MCF 10A (cell line): ENCODE measurements around the gene GNG11. TPM values are rescaled to one million over a fixed set of nuclear protein-coding genes. Genes with fewer than 3 reads are reported as not detected.

Experiments
- BruUV-seq: library from RNA; stranded (reverse); fragments of 400-500 nt; replicated peaks from 2 replicates; lab custom pipeline; 2021; lab: Mats Ljungman, UMichigan
- CTCF ChIA-PET: fragments of 300-600 bp; sonication (Branson Sonifier 250); formaldehyde crosslinking; extraction: SDS; loops from one replicate; lab custom pipeline; 2021; ENCODE audit warnings: antibody characterized with exemption, inconsistent platforms; lab: Yijun Ruan, JAX
- POLR2A ChIA-PET: fragments of 300-600, 350-650 bp; sonication (Branson Sonifier 250); formaldehyde crosslinking; extraction: SDS; loops from one replicate; lab custom pipeline; 2020; ENCODE audit warnings: antibody characterized with exemption, inconsistent platforms; lab: Yijun Ruan, JAX
- DNase-seq: peaks from one replicate; pipeline ENCODE4 v3.0.0-alpha.2; 2018; ENCODE audit not compliant: unreplicated experiment
- H3K27ac Mint-ChIP-seq: one replicate; pipeline ENCODE4 v1.8.0; 2022; ENCODE audit warnings: mild to moderate bottlenecking, low read depth, mixed read lengths; ENCODE audit not compliant: unreplicated experiment
- H3K27me3 Mint-ChIP-seq: one replicate; pipeline ENCODE4 v1.8.0; 2022; ENCODE audit warnings: mixed read lengths; ENCODE audit not compliant: insufficient read depth, unreplicated experiment
- H3K36me3 Mint-ChIP-seq: one replicate; pipeline ENCODE4 v1.8.0; 2022; ENCODE audit warnings: mild to moderate bottlenecking, moderate library complexity, mixed read lengths; ENCODE audit not compliant: insufficient read depth, unreplicated experiment
- H3K4me1 Mint-ChIP-seq: one replicate; pipeline ENCODE4 v1.8.0; 2022; ENCODE audit warnings: mixed read lengths; ENCODE audit not compliant: insufficient read depth, unreplicated experiment
- H3K4me3 Mint-ChIP-seq: one replicate; pipeline ENCODE4 v1.8.0; 2022; ENCODE audit warnings: mild to moderate bottlenecking, moderate library complexity, mixed read lengths; ENCODE audit not compliant: unreplicated experiment
- H3K9me3 Mint-ChIP-seq: one replicate; pipeline ENCODE4 v1.8.0; 2022; ENCODE audit warnings: mixed read lengths; ENCODE audit not compliant: unreplicated experiment
- intact Hi-C: fragments of 100-400 bp; cut with micrococcal nuclease; formaldehyde crosslinking; loops from 2 replicates; pipeline ENCODE4 v1.14.1; 2022
- total RNA-seq: library from RNA; stranded (reverse); gene quantifications from 2 replicates; pipeline ENCODE4 v1.2.3, GENCODE V29; 2022
- TF ChIP-seq, protein P1 (sequence below): fragments of 200-600 bp; IDR thresholded peaks from one replicate; pipeline ENCODE4 v1.8.0; 2022; ENCODE audit warnings: antibody characterized with exemption, mild to moderate bottlenecking; ENCODE audit not compliant: unreplicated experiment

GNG11 gene
- total RNA-seq, 1 experiment from 2014 or later, result 3.9 TPM

DNA sequence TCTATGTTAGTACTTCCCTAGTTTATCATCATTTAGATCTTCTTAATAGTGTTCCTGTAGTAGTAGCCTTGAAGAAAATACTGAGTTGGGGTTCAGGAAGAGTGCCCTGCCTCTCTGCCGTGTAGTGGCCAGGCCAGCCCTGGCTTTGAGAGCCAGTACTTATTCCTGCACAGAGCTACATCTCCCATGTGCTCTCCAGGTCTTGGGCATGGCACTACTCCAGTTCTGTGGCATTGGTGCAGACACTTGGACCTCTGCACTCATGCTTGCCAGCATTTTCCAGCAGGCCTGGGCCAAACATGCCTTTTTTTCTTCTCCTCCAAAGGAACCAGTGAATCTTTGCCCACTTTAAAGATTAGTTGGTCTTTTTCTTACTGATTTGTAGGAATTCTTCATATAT lies 5.3 kb downstream of the GNG11 start:
- no peak overlapping the region for H3K4me3 Mint-ChIP-seq
- TF ChIP-seq, protein P1, sequence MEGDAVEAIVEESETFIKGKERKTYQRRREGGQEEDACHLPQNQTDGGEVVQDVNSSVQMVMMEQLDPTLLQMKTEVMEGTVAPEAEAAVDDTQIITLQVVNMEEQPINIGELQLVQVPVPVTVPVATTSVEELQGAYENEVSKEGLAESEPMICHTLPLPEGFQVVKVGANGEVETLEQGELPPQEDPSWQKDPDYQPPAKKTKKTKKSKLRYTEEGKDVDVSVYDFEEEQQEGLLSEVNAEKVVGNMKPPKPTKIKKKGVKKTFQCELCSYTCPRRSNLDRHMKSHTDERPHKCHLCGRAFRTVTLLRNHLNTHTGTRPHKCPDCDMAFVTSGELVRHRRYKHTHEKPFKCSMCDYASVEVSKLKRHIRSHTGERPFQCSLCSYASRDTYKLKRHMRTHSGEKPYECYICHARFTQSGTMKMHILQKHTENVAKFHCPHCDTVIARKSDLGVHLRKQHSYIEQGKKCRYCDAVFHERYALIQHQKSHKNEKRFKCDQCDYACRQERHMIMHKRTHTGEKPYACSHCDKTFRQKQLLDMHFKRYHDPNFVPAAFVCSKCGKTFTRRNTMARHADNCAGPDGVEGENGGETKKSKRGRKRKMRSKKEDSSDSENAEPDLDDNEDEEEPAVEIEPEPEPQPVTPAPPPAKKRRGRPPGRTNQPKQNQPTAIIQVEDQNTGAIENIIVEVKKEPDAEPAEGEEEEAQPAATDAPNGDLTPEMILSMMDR, result no peak
- peaks cover 4% of the 10 kb centered on the region for H3K36me3 Mint-ChIP-seq
- no peaks in the 10 kb centered on the region for H3K9me3 Mint-ChIP-seq
- ChIA-PET POLR2A (interaction anchor here (0.8 kb wide), 1 partner anchor 20 kb away, joined by 3 read pairs; no protein-coding TSS in a partner anchor), CTCF (interaction anchor here (1.4 kb wide), 1 partner anchor 161 kb away, joined by 4 read pairs; no protein-coding TSS in a partner anchor)
- intact Hi-C loops, result loop anchor here (10.0 kb wide), 1 partner anchor 212 kb away; no protein-coding TSS in a partner anchor
- BruUV-seq, result no TSS peak
- H3K4me1 Mint-ChIP-seq, result peaks cover 8% of the 10 kb centered on the region
- no peak overlapping the region for H3K27ac Mint-ChIP-seq
- H3K27me3 Mint-ChIP-seq, result no peaks in the 10 kb centered on the region
- DNase-seq, result no peak

DNA sequence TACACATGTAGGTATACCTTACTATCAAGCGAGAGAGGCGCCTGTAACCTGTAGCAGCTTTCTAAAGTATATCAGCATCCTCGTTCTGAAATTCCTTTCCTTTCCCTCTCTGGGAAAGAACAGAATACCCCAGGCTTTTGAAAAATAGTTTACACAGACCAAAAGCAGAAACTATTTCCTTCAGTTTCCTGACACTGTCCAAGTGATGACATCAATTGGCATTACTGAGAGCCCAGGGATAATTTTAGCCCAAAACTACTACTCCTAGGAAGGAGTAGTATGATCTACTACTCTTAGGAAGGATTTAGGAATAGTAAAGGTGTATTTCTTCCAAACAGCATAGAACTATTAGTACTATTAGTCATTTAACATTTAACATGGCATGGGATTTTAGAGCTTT lies 6.0 kb downstream of the GNG11 start:
- H3K27me3 Mint-ChIP-seq, result no peaks in the 10 kb centered on the region
- intact Hi-C loops, result loop anchor here (10.0 kb wide), 1 partner anchor 213 kb away; no protein-coding TSS in a partner anchor
- DNase-seq, result no peak
- no peak overlapping the region for H3K27ac Mint-ChIP-seq
- BruUV-seq, result no TSS peak
- CTCF ChIA-PET, result interaction anchor here (0.6 to 1.4 kb wide), 2 partner anchors 160 to 239 kb away, joined by 3 to 4 read pairs; no protein-coding TSS in a partner anchor
- peaks cover 8% of the 10 kb centered on the region for H3K4me1 Mint-ChIP-seq
- no peak overlapping the region for H3K4me3 Mint-ChIP-seq
- TF ChIP-seq, protein P1, result no peak
- POLR2A ChIA-PET, result interaction anchor here (0.8 kb wide), 1 partner anchor 19 kb away, joined by 3 read pairs; no protein-coding TSS in a partner anchor
- no peaks in the 10 kb centered on the region for H3K9me3 Mint-ChIP-seq
- peaks cover 4% of the 10 kb centered on the region for H3K36me3 Mint-ChIP-seq

DNA sequence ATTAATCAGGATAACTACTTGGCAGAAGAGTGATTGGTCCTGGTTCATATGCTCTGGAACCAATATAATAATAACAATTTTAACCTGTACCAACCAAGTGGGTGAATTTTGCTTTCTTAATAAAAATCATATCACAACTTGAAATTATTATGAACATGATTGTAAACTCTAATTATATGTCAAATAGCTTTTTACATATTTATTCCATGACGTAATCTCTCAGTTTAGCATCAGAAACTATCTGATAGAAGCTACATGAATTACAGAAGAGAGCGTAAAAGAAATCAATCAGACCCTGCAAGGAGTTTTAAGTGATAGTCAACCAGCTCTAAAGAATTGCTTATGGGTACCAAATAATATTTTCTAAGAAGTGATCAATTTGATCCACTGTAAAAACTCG lies 10.1 kb downstream of the GNG11 start:
- intact Hi-C loops, result no loop called here
- H3K4me1 Mint-ChIP-seq, result no peaks in the 10 kb centered on the region
- no peak for DNase-seq
- no peak overlapping the region for H3K4me3 Mint-ChIP-seq
- H3K9me3 Mint-ChIP-seq, result no peaks in the 10 kb centered on the region
- ChIA-PET CTCF (interaction anchor here (1.1 to 1.3 kb wide), 3 partner anchors 10 to 156 kb away, joined by 3 to 5 read pairs (median 4); no protein-coding TSS in a partner anchor), POLR2A (interaction anchor here (0.6 to 1.4 kb wide), 2 partner anchors 10 to 80 kb away, joined by 3 to 7 read pairs; partner anchors contain the start of gene GNG11)
- H3K27ac Mint-ChIP-seq, result no peak overlapping the region
- TF ChIP-seq, protein P1, result no peak
- no peaks in the 10 kb centered on the region for H3K27me3 Mint-ChIP-seq
- no TSS peak for BruUV-seq
- H3K36me3 Mint-ChIP-seq, result no peaks in the 10 kb centered on the region

DNA sequence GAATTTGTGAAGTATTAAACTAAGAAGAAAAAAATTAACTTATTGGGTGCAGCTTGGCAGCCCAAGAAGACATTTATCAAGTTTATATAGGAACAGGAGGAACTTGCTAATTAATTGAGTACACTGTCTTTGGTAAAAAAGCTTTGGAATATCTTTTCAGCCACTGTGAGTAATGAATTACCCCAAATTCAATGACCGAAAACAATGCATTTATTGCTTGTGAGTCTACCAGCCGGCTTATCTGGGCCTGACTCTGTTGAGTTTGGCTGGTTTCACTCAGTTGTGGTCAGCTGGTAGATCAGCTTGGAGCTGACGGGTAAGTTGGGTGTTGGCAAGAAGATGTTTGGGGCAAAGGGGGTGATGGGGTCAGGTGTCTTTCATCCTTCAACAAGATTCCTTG lies 11.6 kb downstream of the GNG11 start:
- BruUV-seq, result no TSS peak
- Mint-ChIP-seq H3K9me3 (peaks cover 8% of the 10 kb centered on the region), H3K36me3 (peaks cover 4% of the 10 kb centered on the region), H3K4me1 (no peaks in the 10 kb centered on the region), H3K4me3 (no peak overlapping the region), H3K27ac (no peak overlapping the region), H3K27me3 (no peaks in the 10 kb centered on the region)
- ChIA-PET POLR2A (no interaction called here), CTCF (no interaction called here)
- DNase-seq, result no peak
- TF ChIP-seq, protein P1, result no peak
- intact Hi-C loops, result no loop called here
